HFF-Myc (cell line): Measurements from ENCODE around the gene UBA52.
"Not testable (repeated sequence)": the region's sequence is repeated elsewhere in the genome, so short reads cannot be mapped to it uniquely, and the experiment has no call there.

Experiments
- DNase-seq: peaks from one replicate; pipeline ENCODE4 v3.0.0-alpha.2; 2011; ENCODE audit warnings: low read depth; ENCODE audit errors: extremely low read depth
- H3K4me3 ChIP-seq: replicated peaks from 2 replicates; pipeline ENCODE4 v1.5.1; 2011; ENCODE audit warnings: low read depth, mild to moderate bottlenecking, control low read depth, low read length
- CTCF ChIP-seq: IDR thresholded peaks from 2 replicates; pipeline ENCODE4 v1.5.1; 2012; ENCODE audit warnings: mild to moderate bottlenecking, low read depth, low read length, control low read depth; ENCODE audit errors: missing control alignments

The UBA52 gene

DNA sequence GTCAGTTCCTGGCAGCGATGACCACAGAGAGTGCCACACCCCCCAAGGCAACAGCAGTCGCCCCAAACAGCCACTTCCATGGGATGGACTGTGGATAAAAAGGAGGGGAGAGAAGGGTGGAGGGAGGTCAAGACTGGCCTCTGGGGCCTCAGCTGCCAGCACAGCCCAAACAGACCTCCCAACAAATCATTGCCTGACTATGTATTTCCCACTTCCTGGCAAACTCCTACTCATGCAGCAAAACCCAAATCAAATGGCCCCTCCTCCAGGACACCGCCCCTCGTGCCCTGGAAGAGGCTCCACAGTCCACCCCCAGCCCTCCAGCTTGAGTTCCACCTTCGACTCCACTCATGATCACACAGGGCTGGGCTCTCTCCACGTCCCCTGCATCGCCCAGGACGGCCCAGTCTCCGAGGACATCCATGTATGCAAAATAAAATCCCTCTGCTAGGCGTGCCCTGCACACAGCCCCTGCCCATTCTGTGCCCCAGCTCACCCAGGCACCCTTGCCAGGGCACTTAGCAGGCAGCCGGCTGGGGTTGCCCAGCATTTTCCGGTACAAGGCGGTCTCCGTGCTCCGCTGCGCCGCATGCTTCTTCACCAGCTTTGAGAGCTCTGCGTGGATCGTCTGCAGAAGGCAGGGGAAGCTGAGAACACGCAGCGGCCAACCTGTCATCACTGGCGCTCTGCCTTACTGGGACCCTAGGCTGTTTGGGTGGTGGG lies 39.3 kb upstream of the UBA52 start:
- no peak for TF ChIP-seq CTCF
- no peak overlapping the region for H3K4me3 ChIP-seq
- no peak for DNase-seq

GRCh38 chr19:18533058-18533457 lies 38.6 kb upstream of the UBA52 start:
- TF ChIP-seq CTCF, result no peak
- no peak for DNase-seq
- no peak overlapping the region for H3K4me3 ChIP-seq

DNA sequence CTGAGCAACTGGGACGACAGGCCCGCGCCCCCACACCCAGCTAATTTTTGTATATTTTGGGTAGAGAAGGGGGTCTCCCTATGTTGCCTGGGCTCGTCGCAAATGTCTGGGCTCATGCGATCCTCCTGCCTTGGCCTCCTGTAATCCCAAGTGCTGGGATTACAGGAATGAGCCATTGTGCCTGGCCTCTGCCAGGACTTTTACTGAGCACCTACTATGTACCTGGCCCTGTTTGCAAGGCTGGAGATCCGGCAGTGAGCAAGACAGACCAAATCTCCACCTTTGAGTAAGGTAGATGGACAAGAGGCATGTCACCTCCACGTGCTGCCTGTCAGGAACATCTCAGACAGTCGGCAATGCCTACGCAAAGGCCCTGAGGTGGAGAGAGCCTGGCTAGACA lies 35.2 kb upstream of the UBA52 start:
- no peak overlapping the region for H3K4me3 ChIP-seq
- TF ChIP-seq CTCF, result no peak
- no peak for DNase-seq

GRCh38 chr19:18537431-18537830 lies 34.2 kb upstream of the UBA52 start:
- DNase-seq, result no peak
- no peak for TF ChIP-seq CTCF
- no peak overlapping the region for H3K4me3 ChIP-seq

GRCh38 chr19:18538115-18538514 lies 33.5 kb upstream of the UBA52 start:
- DNase-seq, result no peak
- H3K4me3 ChIP-seq, result no peak overlapping the region
- TF ChIP-seq CTCF, result no peak

GRCh38 chr19:18539372-18539771 lies 32.3 kb upstream of the UBA52 start:
- no peak for DNase-seq
- H3K4me3 ChIP-seq, result no peak overlapping the region
- TF ChIP-seq CTCF, result no peak

DNA sequence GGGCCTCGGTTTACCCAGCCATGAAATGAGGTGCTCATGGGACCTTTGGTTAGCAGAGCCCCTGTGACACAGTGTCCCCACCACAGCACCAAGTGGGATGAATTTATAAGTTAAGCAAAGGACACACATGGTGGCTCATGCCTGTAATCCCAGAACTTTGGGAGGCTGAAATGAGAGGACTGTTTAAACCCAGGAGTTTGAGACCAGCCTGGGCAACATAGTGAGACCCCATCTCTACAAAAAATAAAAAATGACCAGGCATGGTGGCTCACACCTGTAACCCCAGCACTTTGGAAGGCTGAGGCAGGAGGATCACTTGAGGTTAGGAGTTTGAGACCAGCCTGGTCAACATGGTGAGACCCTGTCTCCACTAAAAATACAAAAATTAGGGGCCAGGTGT lies 31.5 kb upstream of the UBA52 start:
- not testable (repeated sequence) for DNase-seq, H3K4me3 ChIP-seq
